K562 (cell line): ENCODE data around the gene POLD4. TPM values are rescaled to one million over a fixed set of nuclear protein-coding genes. Genes with fewer than 3 reads are reported as not detected.

Experiments used
- ARHGAP35 ChIP-seq: fragments of 450-650 bp; IDR thresholded peaks from 2 replicates; pipeline ENCODE4 v1.6.1; 2018; ENCODE audit not compliant: partially characterized antibody
- E2F3 ChIP-seq: fragments of 250-450 bp; sonication (Bioruptor Pico); IDR thresholded peaks from 2 replicates; pipeline ENCODE4 v1.4.0; 2020; ENCODE audit warnings: mild to moderate bottlenecking
- EP300 ChIP-seq: IDR thresholded peaks from 2 replicates; pipeline ENCODE4 v1.6.1; 2012; ENCODE audit warnings: low read length, improper control_type of control experiment
- FOXP1 ChIP-seq: sonication (generic); formaldehyde crosslinking; IDR thresholded peaks from 2 replicates; pipeline ENCODE4 v1.8.0; 2022; ENCODE audit warnings: mild to moderate bottlenecking, missing genetic modification reagents
- HNRNPL ChIP-seq: fragments of 200-400 bp; formaldehyde crosslinking; IDR thresholded peaks from 2 replicates; pipeline ENCODE4 v1.6.1; 2017; ENCODE audit warnings: low read depth, mild to moderate bottlenecking, low read length
- L3MBTL2 ChIP-seq: fragments of 450-650 bp; IDR thresholded peaks from 2 replicates; pipeline ENCODE4 v1.6.1; 2016; ENCODE audit warnings: mild to moderate bottlenecking, moderate library complexity
- MEIS2 ChIP-seq: fragments of 450-650 bp; IDR thresholded peaks from 2 replicates; pipeline ENCODE4 v1.6.1; 2014; ENCODE audit warnings: mild to moderate bottlenecking; ENCODE audit not compliant: partially characterized antibody
- NFIC ChIP-seq: fragments of 450-650 bp; IDR thresholded peaks from 2 replicates; pipeline ENCODE4 v1.6.1; 2017; ENCODE audit warnings: mild to moderate bottlenecking, inconsistent platforms
- NFRKB ChIP-seq: fragments of 450-650 bp; IDR thresholded peaks from 2 replicates; pipeline ENCODE4 v1.6.1; 2016; ENCODE audit warnings: low read depth
- NR1H2 ChIP-seq: sonication (generic); formaldehyde crosslinking; IDR thresholded peaks from 2 replicates; pipeline ENCODE4 v1.4.0; 2020; ENCODE audit warnings: mild to moderate bottlenecking, missing genetic modification reagents
- PRMT5 ChIP-seq: sonication (generic); formaldehyde crosslinking; IDR thresholded peaks from 2 replicates; pipeline ENCODE4 v1.5.0; 2020; ENCODE audit warnings: missing genetic modification reagents
- SMAD1 ChIP-seq: fragments of 150-350 bp; IDR thresholded peaks from 2 replicates; pipeline ENCODE4 v1.6.1; 2014; ENCODE audit warnings: low read length, low read depth; ENCODE audit not compliant: partially characterized antibody
- SMARCA5 ChIP-seq: fragments of 450-650 bp; IDR thresholded peaks from 2 replicates; pipeline ENCODE4 v1.6.1; 2016
- SRF ChIP-seq, 2 experiments: fragments of 250-450, 450-650 bp in 1 of 2; sonication (Bioruptor Pico) in 1 of 2; sonication (generic) in 1 of 2; formaldehyde crosslinking; IDR thresholded peaks; 2 replicates each; pipeline versions ENCODE4 v1.5.0 to v1.5.1; 2020 to 2022; ENCODE audit warnings: mild to moderate bottlenecking in 1 of 2, missing genetic modification reagents in 1 of 2
- TAF9B ChIP-seq: fragments of 450-650 bp; IDR thresholded peaks from 2 replicates; pipeline ENCODE4 v1.6.1; 2018; ENCODE audit warnings: mild to moderate bottlenecking; ENCODE audit not compliant: partially characterized antibody
- TCF7L2 ChIP-seq: fragments of 150-350 bp; IDR thresholded peaks from 2 replicates; pipeline ENCODE4 v1.6.1; 2016; ENCODE audit warnings: low read depth, mild to moderate bottlenecking, low read length, moderate library complexity
- ZC3H11A ChIP-seq: IDR thresholded peaks from 2 replicates; pipeline ENCODE4 v1.6.1; 2012; ENCODE audit warnings: low read depth, low read length, improper control_type of control experiment
- ZFX ChIP-seq: sonication (generic); formaldehyde crosslinking; IDR thresholded peaks from 2 replicates; pipeline ENCODE4 v1.8.0; 2022; ENCODE audit warnings: mild to moderate bottlenecking, missing genetic modification reagents, moderate library complexity
- ZNF134 ChIP-seq: fragments of 250-450 bp; sonication (Bioruptor Pico); conservative IDR thresholded peaks from 2 replicates; pipeline ENCODE4 v1.4.0; 2020
- ZNF224 ChIP-seq: sonication (generic); formaldehyde crosslinking; IDR thresholded peaks from 2 replicates; pipeline ENCODE4 v1.8.0; 2022; ENCODE audit warnings: mild to moderate bottlenecking, missing genetic modification reagents
- ZNF23 ChIP-seq: fragments of 250-450 bp; sonication (Bioruptor Pico); IDR thresholded peaks from 2 replicates; pipeline ENCODE4 v1.4.0; 2020; ENCODE audit warnings: mild to moderate bottlenecking
- ZNF41 ChIP-seq: fragments of 250-450 bp; sonication (Bioruptor Pico); conservative IDR thresholded peaks from 2 replicates; pipeline ENCODE4 v1.4.0; 2020; ENCODE audit warnings: mild to moderate bottlenecking
- ZNF431 ChIP-seq: sonication (generic); formaldehyde crosslinking; IDR thresholded peaks from 2 replicates; pipeline ENCODE4 v1.8.0; 2022; ENCODE audit warnings: mild to moderate bottlenecking, missing genetic modification reagents
- ZNF695 ChIP-seq: fragments of 450-650 bp; formaldehyde crosslinking; IDR thresholded peaks from 2 replicates; pipeline ENCODE4 v1.4.0; 2020; ENCODE audit warnings: mild to moderate bottlenecking, moderate library complexity
- polyA plus RNA-seq, 8 experiments: library from polyadenylated mRNA; depleted of rRNA in 4 of 8; stranded (reverse) in 5 of 8; unstranded in 3 of 8; fragments of >200 nt; fragmentation: Nextera tagmentation in 2 of 8; fragmentation: Illumina TruSeq in 1 of 8; extraction: Ambion mirVana in 2 of 8; extraction: Trizol in 1 of 8; gene quantifications; 2 replicates each; pipeline versions ENCODE4 v1.2.1 to v1.2.3, GENCODE V29; 2011 to 2014; ENCODE audit warnings: inconsistent platforms in 1 of 8, missing spikeins in 1 of 8
- total RNA-seq, 7 experiments: library from RNA; depleted of rRNA in 6 of 7; stranded (reverse); fragments of >200 nt in 6 of 7; fragmentation: Illumina TruSeq in 2 of 7; extraction: Trizol in 2 of 7; gene quantifications; 2 replicates each; pipeline versions ENCODE4 v1.2.1 to v1.2.3, GENCODE V29; 2011 to 2021; ENCODE audit warnings: low replicate concordance in 1 of 7
- TF ChIP-seq, protein P1 (sequence below): fragments of 250-450 bp; sonication (Bioruptor Pico); IDR thresholded peaks from 2 replicates; pipeline ENCODE4 v1.5.0; 2021; ENCODE audit warnings: mild to moderate bottlenecking, borderline replicate concordance
- TF ChIP-seq, protein P2 (sequence below): sonication (generic); formaldehyde crosslinking; IDR thresholded peaks from 2 replicates; pipeline ENCODE4 v1.8.0; 2022; ENCODE audit warnings: mild to moderate bottlenecking, missing genetic modification reagents

Gene POLD4
- total and polyA plus RNA-seq, 9 of the 15 experiments (the other 6 are each of a cell fraction or from before 2014, with no cell fraction given), result 5.8 to 64.5 (median 18.3) TPM

DNA sequence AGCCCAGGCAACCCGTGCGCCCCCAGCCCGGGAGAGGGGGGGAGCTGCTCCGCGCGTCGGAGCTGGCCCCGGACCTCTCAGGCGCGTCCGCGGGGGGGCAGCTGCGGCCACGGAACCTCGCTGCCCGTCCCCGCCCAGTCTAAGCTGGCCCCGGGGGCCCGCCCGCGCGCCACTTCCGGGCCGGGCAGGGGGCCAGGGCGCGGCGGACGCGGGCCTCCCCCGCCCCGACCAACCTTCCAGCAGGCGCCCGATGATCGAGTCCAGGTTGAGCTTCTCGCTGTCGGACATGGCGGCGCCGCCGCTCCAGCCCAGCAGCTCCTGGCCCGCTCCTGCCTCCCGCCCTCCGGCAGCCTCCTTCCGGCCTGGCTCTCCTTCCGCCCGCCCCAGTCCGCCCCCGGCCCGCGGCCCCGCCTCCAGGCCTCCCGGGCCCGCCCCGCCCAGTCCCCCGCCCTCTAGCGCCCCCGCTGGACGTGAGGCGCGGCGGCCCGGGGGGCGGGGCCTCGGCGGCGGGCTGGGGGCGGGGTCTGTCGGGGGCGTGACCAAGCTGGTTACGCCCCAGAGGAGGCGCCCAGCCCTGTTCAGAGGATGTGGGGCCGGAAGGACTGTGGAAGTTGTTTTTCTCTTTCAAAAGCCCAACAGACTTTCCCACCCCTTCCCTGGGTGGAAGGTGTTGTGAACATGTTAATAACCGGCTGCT, 48.3 kb upstream of the POLD4 start, which contains the start of gene PPP1CA (continued):
- peak; percentile 58; the same call in 1 of the 2 replicates for TF ChIP-seq NFIC
- peak; percentile 30; the same call in 1 of the 2 replicates for TF ChIP-seq E2F3 (CRISPR knock-in tag)
- no peak for TF ChIP-seq MEIS2
- TF ChIP-seq ZNF695 (CRISPR knock-in tag), result no peak
- no peak for TF ChIP-seq NFRKB
- TF ChIP-seq ZNF23, result no peak
- TF ChIP-seq ZNF431 (CRISPR knock-in tag), result no peak
- TF ChIP-seq SRF (CRISPR knock-in tag; IDR thresholded peaks at IDR 0.05), result no peak
- TF ChIP-seq TCF7L2, result no peak
- no peak for TF ChIP-seq TAF9B
- no peak for TF ChIP-seq SMARCA5
- no peak for TF ChIP-seq PRMT5 (CRISPR knock-in tag)
- TF ChIP-seq L3MBTL2, result peak; percentile 72
- no peak for TF ChIP-seq ZNF224 (CRISPR knock-in tag)
- TF ChIP-seq ARHGAP35, result no peak
- TF ChIP-seq EP300, result no peak
- TF ChIP-seq, protein P1, sequence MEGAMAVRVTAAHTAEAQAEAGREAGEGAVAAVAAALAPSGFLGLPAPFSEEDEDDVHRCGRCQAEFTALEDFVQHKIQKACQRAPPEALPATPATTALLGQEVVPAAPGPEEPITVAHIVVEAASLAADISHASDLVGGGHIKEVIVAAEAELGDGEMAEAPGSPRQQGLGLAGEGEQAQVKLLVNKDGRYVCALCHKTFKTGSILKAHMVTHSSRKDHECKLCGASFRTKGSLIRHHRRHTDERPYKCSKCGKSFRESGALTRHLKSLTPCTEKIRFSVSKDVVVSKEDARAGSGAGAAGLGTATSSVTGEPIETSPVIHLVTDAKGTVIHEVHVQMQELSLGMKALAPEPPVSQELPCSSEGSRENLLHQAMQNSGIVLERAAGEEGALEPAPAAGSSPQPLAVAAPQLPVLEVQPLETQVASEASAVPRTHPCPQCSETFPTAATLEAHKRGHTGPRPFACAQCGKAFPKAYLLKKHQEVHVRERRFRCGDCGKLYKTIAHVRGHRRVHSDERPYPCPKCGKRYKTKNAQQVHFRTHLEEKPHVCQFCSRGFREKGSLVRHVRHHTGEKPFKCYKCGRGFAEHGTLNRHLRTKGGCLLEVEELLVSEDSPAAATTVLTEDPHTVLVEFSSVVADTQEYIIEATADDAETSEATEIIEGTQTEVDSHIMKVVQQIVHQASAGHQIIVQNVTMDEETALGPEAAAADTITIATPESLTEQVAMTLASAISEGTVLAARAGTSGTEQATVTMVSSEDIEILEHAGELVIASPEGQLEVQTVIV (CRISPR knock-in tag), result no peak
- no peak for TF ChIP-seq ZC3H11A
- no peak for TF ChIP-seq HNRNPL
- TF ChIP-seq ZFX (CRISPR knock-in tag), result no peak; the same call in 1 of the 2 replicates
- no peak for TF ChIP-seq NR1H2
- no peak for TF ChIP-seq SMAD1
- TF ChIP-seq ZNF41 (CRISPR knock-in tag), result no peak
- TF ChIP-seq FOXP1, result no peak
- TF ChIP-seq ZNF134 (CRISPR knock-in tag), result no peak
- TF ChIP-seq, protein P2, sequence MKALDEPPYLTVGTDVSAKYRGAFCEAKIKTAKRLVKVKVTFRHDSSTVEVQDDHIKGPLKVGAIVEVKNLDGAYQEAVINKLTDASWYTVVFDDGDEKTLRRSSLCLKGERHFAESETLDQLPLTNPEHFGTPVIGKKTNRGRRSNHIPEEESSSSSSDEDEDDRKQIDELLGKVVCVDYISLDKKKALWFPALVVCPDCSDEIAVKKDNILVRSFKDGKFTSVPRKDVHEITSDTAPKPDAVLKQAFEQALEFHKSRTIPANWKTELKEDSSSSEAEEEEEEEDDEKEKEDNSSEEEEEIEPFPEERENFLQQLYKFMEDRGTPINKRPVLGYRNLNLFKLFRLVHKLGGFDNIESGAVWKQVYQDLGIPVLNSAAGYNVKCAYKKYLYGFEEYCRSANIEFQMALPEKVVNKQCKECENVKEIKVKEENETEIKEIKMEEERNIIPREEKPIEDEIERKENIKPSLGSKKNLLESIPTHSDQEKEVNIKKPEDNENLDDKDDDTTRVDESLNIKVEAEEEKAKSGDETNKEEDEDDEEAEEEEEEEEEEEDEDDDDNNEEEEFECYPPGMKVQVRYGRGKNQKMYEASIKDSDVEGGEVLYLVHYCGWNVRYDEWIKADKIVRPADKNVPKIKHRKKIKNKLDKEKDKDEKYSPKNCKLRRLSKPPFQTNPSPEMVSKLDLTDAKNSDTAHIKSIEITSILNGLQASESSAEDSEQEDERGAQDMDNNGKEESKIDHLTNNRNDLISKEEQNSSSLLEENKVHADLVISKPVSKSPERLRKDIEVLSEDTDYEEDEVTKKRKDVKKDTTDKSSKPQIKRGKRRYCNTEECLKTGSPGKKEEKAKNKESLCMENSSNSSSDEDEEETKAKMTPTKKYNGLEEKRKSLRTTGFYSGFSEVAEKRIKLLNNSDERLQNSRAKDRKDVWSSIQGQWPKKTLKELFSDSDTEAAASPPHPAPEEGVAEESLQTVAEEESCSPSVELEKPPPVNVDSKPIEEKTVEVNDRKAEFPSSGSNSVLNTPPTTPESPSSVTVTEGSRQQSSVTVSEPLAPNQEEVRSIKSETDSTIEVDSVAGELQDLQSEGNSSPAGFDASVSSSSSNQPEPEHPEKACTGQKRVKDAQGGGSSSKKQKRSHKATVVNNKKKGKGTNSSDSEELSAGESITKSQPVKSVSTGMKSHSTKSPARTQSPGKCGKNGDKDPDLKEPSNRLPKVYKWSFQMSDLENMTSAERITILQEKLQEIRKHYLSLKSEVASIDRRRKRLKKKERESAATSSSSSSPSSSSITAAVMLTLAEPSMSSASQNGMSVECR (CRISPR knock-in tag), result peak; percentile 62; the same call in 1 of the 2 replicates
